Upper lobe of right lung (tissue), 1 donor: Measurements from ENCODE around the gene NAA15. TPM values are rescaled to one million over a fixed set of nuclear protein-coding genes. Genes with fewer than 3 reads are reported as not detected.

Source experiments
- ATAC-seq: fragments of 200-7000 bp; cut with Tn5 transposase; one replicate; pipeline ENCODE4 v1.9.1; 2020; ENCODE audit warnings: mild to moderate bottlenecking, moderate library complexity
- DNase-seq: peaks from one replicate; pipeline ENCODE4 v3.0.0-alpha.2; 2020
- H3K27ac ChIP-seq: fragments of 200-600 bp; one replicate; pipeline ENCODE4 v1.8.0; 2022
- H3K27me3 ChIP-seq: fragments of 200-600 bp; one replicate; pipeline ENCODE4 v1.8.0; 2022; ENCODE audit warnings: mild to moderate bottlenecking
- H3K36me3 ChIP-seq: fragments of 200-600 bp; one replicate; pipeline ENCODE4 v1.8.0; 2022
- H3K4me1 ChIP-seq: fragments of 200-600 bp; one replicate; pipeline ENCODE4 v1.8.0; 2022
- H3K4me3 ChIP-seq: fragments of 200-600 bp; one replicate; pipeline ENCODE4 v1.8.0; 2022; ENCODE audit warnings: mild to moderate bottlenecking
- H3K9me3 ChIP-seq: fragments of 200-600 bp; one replicate; pipeline ENCODE4 v1.8.0; 2022
- intact Hi-C: fragments of 100-400 bp; cut with DNase I; formaldehyde crosslinking; loops from one replicate; pipeline ENCODE4 v1.11.0; 2022
- total RNA-seq: library from RNA; stranded (reverse); fragmentation: NEBNext Ultra II Directional; extraction: Animal tissue kit (Norgen Biotek cat#: 25700); gene quantifications from one replicate; pipeline ENCODE4 v1.2.1, GENCODE V29; 2021
- TF ChIP-seq, protein P1 (sequence below): fragments of 200-600 bp; IDR thresholded peaks from one replicate; pipeline ENCODE4 v1.8.0; 2022; ENCODE audit warnings: antibody characterized with exemption
- donor health status: DM: no; HTN: yes; CAD: no; lungs with severe emphysema.

NAA15 gene
- total RNA-seq, 1 donor from 2014 or later, result 38.5 TPM

DNA sequence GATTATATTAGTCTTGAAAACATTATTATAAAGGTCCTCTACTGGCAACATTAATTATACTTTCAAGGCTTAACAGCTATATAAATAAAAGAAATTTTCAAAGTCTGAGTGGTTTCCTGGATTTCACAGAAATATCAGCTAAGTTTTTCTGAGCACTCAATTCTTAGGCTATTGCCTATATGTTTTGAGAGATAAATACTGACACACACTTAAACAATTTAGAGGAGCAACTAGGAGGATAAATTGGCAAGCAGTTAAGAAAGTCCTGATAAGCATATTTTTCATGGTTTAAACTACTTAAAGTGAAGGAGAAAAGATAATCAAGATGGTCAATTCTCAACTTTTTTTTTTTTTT lies 18.6 kb upstream of the NAA15 start:
- Histone ChIP-seq H3K27ac (no peak overlapping the region), H3K4me3 (no peak overlapping the region), H3K9me3 (no peaks in the 10 kb centered on the region), H3K36me3 (no peaks in the 10 kb centered on the region), H3K4me1 (peaks cover 15% of the 10 kb centered on the region), H3K27me3 (peaks cover 29% of the 10 kb centered on the region)
- DNase-seq, result no peak
- TF ChIP-seq, protein P1, sequence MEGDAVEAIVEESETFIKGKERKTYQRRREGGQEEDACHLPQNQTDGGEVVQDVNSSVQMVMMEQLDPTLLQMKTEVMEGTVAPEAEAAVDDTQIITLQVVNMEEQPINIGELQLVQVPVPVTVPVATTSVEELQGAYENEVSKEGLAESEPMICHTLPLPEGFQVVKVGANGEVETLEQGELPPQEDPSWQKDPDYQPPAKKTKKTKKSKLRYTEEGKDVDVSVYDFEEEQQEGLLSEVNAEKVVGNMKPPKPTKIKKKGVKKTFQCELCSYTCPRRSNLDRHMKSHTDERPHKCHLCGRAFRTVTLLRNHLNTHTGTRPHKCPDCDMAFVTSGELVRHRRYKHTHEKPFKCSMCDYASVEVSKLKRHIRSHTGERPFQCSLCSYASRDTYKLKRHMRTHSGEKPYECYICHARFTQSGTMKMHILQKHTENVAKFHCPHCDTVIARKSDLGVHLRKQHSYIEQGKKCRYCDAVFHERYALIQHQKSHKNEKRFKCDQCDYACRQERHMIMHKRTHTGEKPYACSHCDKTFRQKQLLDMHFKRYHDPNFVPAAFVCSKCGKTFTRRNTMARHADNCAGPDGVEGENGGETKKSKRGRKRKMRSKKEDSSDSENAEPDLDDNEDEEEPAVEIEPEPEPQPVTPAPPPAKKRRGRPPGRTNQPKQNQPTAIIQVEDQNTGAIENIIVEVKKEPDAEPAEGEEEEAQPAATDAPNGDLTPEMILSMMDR, result no peak
- intact Hi-C loops, result no loop called here
- ATAC-seq, result no peak

DNA sequence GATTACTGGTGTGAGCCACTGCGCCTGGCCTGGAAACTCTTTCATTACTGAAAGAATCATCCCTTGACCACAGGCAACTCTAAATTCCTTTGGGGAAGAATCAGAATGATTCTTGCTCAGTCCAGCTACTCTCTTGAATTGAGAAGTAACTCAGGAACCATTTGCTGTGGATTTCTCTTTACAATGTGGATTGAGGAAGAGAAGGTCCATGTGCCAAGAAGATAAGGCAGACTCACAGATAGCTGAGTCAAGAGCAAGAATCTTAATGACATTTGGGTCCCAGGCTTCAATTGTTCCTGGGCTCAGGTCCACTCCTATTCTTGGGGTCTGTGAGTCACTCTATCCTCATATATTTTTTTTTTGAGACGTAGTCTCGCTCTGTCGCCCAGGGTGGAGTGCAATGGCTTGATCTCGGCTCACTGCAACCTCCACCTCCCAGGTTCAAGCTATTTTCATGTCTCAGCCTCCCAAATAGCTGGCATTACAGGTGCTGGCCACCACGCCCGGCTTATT lies 15.1 kb upstream of the NAA15 start:
- H3K27ac ChIP-seq, result no peak overlapping the region
- H3K36me3 ChIP-seq, result peaks cover 22% of the 10 kb centered on the region
- no peak for DNase-seq
- no peak overlapping the region for H3K4me3 ChIP-seq
- TF ChIP-seq, protein P1, result no peak
- no peaks in the 10 kb centered on the region for H3K9me3 ChIP-seq
- intact Hi-C loops, result no loop called here
- H3K4me1 ChIP-seq, result no peaks in the 10 kb centered on the region
- H3K27me3 ChIP-seq, result no peaks in the 10 kb centered on the region
- no peak for ATAC-seq

DNA sequence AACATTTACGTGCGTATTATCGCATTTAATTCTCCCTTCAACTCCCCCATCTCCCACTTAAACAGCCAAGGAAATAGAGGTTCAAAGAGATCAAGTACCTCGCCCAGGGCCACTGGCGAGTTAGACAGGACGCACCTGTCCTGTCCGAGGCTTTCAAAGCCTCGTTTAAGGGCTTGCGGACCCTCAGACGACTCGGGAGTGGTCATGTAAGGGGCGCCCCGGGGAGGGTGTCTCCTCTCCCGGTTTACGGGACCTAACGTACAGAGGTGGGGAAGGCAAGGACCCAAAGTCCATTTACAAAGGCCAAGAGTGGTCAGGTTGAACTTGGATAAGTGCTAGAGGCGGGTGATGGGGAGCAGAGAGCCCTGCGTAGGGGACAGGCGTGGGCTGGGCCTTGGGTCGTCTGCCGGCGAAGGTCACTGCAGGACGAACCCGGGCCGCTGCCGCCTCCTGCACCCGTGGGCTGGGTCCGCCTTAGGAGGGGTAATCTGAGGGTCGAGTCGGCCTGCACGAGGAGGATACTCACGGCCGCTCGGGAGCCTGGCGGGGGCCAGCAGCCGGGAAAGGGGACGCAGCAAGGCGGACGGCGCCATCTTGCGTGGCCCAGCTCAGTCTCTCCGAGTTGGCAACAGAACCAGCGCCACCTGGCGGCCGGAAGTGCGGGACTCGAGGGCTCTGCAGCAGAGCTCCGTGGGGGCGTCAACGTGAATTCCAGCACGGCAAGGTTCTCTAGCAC lies 5.9 kb upstream of the NAA15 start:
- intact Hi-C loops, result no loop called here
- peaks cover 25% of the 10 kb centered on the region for H3K4me1 ChIP-seq
- peak; percentile 100 for ATAC-seq

DNA sequence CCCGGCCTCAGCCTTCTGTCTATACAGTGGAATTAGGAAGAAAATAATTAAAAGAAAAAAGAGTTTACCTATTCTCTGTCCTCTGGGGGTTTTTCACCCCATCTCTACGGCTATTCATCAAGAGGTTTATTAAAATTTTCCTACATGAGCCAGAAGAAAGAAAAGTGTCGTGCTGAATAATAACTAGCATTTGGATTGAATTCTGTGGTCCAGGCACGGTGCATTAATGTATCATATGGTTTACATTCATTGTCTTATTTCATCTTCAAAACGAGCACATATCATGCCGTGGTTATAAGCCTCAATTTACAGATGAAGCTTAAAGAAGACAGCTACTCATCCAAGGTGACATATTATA lies 5.4 kb upstream of the NAA15 start:
- H3K9me3 ChIP-seq, result no peaks in the 10 kb centered on the region
- H3K27ac ChIP-seq, result peak overlapping the region; percentile 90
- TF ChIP-seq, protein P1, result no peak
- H3K27me3 ChIP-seq, result no peaks in the 10 kb centered on the region
- peak overlapping the region; percentile 79 for H3K4me3 ChIP-seq
- H3K4me1 ChIP-seq, result peaks cover 27% of the 10 kb centered on the region
- peaks cover 28% of the 10 kb centered on the region for H3K36me3 ChIP-seq
- DNase-seq (no peak), ATAC-seq (no peak)
- intact Hi-C loops, result no loop called here

More for the DNA sequence above, 5.9 kb upstream of the NAA15 start:
- Histone ChIP-seq H3K9me3 (no peaks in the 10 kb centered on the region), H3K36me3 (peaks cover 34% of the 10 kb centered on the region), H3K4me3 (peak overlapping the region; percentile 79), H3K27me3 (no peaks in the 10 kb centered on the region), H3K27ac (peak overlapping the region; percentile 90)
- TF ChIP-seq, protein P1, result peak; percentile 92
- DNase-seq, result peak; percentile 98

DNA sequence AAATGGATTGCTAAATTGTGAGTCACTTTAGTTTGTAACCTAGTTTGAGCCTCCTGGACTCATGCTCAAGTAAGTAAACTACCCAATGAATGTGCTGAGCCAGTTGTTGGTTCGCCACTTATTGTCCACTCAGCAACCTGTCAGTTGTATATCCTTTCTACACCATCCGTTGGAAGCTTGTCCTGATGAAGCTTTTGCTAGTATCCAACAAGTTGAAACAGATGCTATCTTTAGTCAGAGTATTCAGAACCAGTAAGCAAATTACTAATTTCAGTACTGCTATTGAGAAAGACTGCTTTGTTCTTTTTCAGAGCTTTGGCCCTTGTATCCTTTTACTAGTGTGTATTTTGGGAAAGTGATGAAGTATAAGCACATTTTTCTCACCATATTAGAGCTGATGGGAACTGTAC lies 4.3 kb upstream of the NAA15 start:
- H3K9me3 ChIP-seq, result no peaks in the 10 kb centered on the region
- H3K4me3 ChIP-seq, result no peak overlapping the region
- peaks cover 18% of the 10 kb centered on the region for H3K36me3 ChIP-seq
- H3K27me3 ChIP-seq, result no peaks in the 10 kb centered on the region
- TF ChIP-seq, protein P1, result no peak
- intact Hi-C loops, result no loop called here
- no peak overlapping the region for H3K27ac ChIP-seq
- ATAC-seq (no peak), DNase-seq (no peak)
- H3K4me1 ChIP-seq, result peaks cover 27% of the 10 kb centered on the region
